ENCODE results near the gene YBX2.
A peak's percentile ranks its signal among the peaks of the same experiment; 100 is the strongest.

The YBX2 gene

DNA sequence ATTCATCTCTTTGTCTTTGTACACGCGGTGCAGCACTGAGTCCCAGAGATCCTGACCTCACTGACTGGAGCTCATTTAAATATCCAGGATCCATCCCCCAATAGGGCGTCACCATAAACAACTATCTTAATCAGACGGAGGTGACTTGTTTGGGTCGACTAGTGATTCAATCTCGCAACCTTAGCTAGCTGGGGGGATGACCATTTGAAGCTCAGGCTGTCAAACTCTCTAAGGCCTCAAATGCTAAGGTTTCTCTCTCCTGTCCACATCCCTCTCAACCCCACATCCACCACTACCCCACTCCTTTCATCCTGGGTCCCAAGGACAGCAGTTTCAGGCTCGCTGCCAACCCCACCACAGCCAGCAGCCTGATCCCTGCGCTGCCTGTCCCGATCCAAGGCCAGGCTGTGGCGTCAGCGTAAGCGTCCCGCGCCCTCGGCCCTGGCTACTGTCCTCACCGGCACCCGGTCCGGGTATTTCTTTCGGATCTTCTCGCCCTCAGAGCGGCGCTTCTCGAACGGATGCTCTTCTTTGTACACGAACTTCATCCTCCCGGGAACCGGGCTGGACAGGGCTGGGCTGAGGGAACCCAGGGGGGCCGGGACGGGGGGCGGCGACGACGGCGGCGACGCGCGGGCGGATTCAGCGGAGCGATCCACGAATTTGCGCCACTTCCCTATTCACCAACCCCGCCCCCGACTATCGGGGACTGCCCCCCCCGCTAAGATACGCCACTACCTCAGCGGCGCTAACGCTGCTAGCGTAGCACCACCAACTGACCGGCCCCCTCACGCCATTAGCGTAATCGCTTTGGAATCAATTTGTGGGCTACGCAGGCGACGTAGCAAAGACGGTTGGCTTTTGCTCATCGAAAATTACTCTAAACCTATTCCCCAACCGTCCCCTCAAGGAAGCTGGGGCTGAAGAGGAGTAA, 52.4 kb downstream of the YBX2 start, which contains the start of gene GABARAP:
TSS of gene GABARAP (minus strand) at position 667 of the 934 bp plus-strand sequence. CDS start at position 548, 119 bp downstream.
- DNase-seq (ENCODE audit: low read depth in 1 of 2, low spot score in 1 of 2), result peak; percentile 68 to 83
- peak within 1 kb of the TSS; percentile 96 for H3K27ac ChIP-seq (replicated peaks)
- H3K27me3 ChIP-seq (ENCODE audit: insufficient read depth, poor library complexity, severe bottlenecking), result no peaks in the 10 kb centered on the region
- peak within 1 kb of the TSS; percentile 71 for H3K4me3 ChIP-seq (replicated peaks; ENCODE audit: insufficient read depth, low read length)
- TF ChIP-seq POLR2AphosphoS5 (IDR thresholded peaks at IDR 0.05; ENCODE audit: low read depth), result no peak
- TF ChIP-seq, protein P1, sequence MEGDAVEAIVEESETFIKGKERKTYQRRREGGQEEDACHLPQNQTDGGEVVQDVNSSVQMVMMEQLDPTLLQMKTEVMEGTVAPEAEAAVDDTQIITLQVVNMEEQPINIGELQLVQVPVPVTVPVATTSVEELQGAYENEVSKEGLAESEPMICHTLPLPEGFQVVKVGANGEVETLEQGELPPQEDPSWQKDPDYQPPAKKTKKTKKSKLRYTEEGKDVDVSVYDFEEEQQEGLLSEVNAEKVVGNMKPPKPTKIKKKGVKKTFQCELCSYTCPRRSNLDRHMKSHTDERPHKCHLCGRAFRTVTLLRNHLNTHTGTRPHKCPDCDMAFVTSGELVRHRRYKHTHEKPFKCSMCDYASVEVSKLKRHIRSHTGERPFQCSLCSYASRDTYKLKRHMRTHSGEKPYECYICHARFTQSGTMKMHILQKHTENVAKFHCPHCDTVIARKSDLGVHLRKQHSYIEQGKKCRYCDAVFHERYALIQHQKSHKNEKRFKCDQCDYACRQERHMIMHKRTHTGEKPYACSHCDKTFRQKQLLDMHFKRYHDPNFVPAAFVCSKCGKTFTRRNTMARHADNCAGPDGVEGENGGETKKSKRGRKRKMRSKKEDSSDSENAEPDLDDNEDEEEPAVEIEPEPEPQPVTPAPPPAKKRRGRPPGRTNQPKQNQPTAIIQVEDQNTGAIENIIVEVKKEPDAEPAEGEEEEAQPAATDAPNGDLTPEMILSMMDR (IDR thresholded peaks at IDR 0.05; ENCODE audit: insufficient read depth, low read length), result no peak
- TF ChIP-seq SPI1 (IDR thresholded peaks at IDR 0.05; ENCODE audit: borderline replicate concordance, low read depth), result peak; percentile 75

DNA sequence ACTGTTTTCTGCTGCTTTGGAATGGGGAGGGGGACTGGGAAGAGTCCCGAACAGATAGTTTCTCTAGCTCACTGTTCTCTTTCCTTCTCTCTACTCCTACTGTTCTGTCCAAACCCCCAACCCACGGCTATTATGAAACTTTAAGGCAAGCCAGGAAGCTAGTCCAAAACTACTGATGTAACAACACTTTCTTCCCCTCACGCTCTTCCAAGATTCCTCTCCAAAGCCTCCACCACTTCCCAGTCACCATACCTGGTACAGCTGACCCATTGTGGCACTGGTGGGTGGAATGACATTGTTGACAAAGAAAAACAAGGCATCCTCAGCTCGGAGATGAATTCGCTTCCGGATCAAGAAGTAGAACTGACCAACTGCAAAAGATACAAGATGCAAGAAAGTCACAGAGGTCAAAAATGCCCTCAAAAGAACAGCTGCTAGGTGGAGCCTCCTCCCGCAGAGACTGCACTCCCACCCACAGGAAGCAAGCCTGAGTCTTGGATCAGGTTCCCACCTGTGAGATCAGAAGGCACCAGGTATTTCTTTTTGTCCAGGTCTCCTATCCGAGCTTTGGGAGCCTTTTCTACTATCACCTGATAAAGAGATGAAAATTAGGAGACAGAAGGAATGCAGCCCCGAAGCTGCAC, 53.2 kb downstream of the YBX2 start:
- no peak for DNase-seq (ENCODE audit: low read depth in 1 of 2, low spot score in 1 of 2)
- peak overlapping the region; percentile 96 for H3K27ac ChIP-seq (replicated peaks)
- TF ChIP-seq, protein P1 (IDR thresholded peaks at IDR 0.05; ENCODE audit: insufficient read depth, low read length), result no peak
- TF ChIP-seq POLR2AphosphoS5 (IDR thresholded peaks at IDR 0.05; ENCODE audit: low read depth) (no peak), GABPA (IDR thresholded peaks at IDR 0.05; ENCODE audit: low read depth) (no peak), SPI1 (IDR thresholded peaks at IDR 0.05; ENCODE audit: borderline replicate concordance, low read depth) (no peak)
- TF ChIP-seq, protein P2, sequence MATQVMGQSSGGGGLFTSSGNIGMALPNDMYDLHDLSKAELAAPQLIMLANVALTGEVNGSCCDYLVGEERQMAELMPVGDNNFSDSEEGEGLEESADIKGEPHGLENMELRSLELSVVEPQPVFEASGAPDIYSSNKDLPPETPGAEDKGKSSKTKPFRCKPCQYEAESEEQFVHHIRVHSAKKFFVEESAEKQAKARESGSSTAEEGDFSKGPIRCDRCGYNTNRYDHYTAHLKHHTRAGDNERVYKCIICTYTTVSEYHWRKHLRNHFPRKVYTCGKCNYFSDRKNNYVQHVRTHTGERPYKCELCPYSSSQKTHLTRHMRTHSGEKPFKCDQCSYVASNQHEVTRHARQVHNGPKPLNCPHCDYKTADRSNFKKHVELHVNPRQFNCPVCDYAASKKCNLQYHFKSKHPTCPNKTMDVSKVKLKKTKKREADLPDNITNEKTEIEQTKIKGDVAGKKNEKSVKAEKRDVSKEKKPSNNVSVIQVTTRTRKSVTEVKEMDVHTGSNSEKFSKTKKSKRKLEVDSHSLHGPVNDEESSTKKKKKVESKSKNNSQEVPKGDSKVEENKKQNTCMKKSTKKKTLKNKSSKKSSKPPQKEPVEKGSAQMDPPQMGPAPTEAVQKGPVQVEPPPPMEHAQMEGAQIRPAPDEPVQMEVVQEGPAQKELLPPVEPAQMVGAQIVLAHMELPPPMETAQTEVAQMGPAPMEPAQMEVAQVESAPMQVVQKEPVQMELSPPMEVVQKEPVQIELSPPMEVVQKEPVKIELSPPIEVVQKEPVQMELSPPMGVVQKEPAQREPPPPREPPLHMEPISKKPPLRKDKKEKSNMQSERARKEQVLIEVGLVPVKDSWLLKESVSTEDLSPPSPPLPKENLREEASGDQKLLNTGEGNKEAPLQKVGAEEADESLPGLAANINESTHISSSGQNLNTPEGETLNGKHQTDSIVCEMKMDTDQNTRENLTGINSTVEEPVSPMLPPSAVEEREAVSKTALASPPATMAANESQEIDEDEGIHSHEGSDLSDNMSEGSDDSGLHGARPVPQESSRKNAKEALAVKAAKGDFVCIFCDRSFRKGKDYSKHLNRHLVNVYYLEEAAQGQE (IDR thresholded peaks at IDR 0.05; ENCODE audit: insufficient replicate concordance, low read depth), result no peak
- peak overlapping the region; percentile 71 for H3K4me3 ChIP-seq (replicated peaks; ENCODE audit: insufficient read depth, low read length)
- no peaks in the 10 kb centered on the region for H3K27me3 ChIP-seq (ENCODE audit: insufficient read depth, poor library complexity, severe bottlenecking)

DNA sequence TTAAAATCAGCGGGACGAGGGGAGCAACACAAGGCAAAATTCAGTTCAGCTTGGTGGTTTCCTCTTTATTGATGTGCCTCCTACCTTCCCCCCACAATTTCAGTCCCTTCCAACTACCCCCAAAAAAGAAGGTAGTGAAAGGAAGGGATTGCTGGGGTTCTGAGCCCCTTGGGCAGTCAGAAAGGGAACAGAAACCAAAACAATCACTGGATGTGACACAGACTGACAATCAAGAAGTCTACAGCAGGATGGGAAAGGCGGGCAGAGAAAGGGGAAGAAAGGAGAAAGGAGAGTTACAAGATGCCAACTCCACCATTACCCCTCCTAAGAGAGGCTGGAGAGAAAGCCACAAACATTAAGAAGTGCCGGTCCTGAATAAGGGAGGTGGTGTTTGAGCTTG, 54.1 kb downstream of the YBX2 start:
- H3K27ac ChIP-seq (replicated peaks), result peak overlapping the region; percentile 96
- TF ChIP-seq GABPA (IDR thresholded peaks at IDR 0.05; ENCODE audit: low read depth), result no peak
- peak overlapping the region; percentile 71 for H3K4me3 ChIP-seq (replicated peaks; ENCODE audit: insufficient read depth, low read length)
- no peaks in the 10 kb centered on the region for H3K27me3 ChIP-seq (ENCODE audit: insufficient read depth, poor library complexity, severe bottlenecking)
- peak in 1 of 2 experiments; percentile 28 for DNase-seq (ENCODE audit: low read depth in 1 of 2, low spot score in 1 of 2)

DNA sequence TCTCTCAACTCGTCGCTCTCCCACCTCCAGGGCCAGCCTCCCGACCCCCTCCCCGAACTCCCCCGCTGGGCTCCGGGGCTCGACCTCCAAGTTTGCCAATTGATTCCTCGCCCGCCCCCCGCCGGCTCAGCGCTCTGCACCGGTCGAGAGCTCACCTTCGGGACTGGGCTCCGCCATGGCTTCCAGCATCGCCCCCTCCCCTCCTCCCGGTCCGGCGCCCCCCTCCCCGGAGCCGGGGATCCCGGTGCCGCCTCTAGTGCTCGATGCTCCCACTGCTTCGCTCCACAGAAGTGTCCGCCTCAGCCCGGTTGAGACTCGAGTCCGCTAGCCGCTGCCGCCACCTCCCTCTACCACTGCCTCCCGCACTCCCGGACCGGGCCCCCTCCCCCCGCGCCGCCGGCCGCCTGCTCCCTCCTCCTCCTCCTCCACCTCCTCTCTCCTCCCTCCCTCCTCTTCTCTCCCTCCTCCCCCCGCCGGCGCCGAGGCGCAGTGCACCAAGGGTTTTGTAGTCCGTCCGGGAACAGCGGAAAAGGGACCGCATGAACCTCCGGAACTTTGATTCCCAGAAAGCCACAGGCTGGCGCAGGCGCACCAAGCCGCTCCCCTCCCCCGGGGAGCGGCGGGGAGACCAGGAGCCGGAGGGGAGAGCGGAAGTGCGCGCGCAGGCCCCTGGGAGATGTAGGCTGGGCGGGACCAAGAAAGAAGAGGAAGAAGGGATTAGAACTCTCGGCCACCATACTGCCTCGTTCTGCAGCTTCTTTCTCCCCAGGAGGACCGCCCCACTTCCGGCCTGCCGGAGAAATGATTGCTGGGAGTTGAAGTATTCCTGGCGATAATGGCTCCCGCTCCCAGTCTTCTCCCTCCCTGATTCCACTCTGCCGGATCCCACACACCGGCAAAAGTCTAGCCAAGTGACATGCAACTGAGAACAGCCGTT, 55.1 kb downstream of the YBX2 start, which contains the start of gene PHF23:
TSS of gene PHF23 (minus strand) at position 367 of the 937 bp plus-strand sequence. CDS start at position 189, 178 bp downstream.
- peak; percentile 87 to 96 for DNase-seq (ENCODE audit: low read depth in 1 of 2, low spot score in 1 of 2)
- TF ChIP-seq SPI1 (IDR thresholded peaks at IDR 0.05; ENCODE audit: borderline replicate concordance, low read depth) (peak; percentile 73), POLR2AphosphoS5 (IDR thresholded peaks at IDR 0.05; ENCODE audit: low read depth) (0 out of 2 replicates have a peak, but pooled peaks have one; percentile 22), GABPA (IDR thresholded peaks at IDR 0.05; ENCODE audit: low read depth) (peak; percentile 86)
- TF ChIP-seq, protein P2 (IDR thresholded peaks at IDR 0.05; ENCODE audit: insufficient replicate concordance, low read depth), result no peak
- TF ChIP-seq, protein P1 (IDR thresholded peaks at IDR 0.05; ENCODE audit: insufficient read depth, low read length), result no peak
- Histone ChIP-seq H3K27me3 (ENCODE audit: insufficient read depth, poor library complexity, severe bottlenecking) (no peaks in the 10 kb centered on the region), H3K4me3 (replicated peaks; ENCODE audit: insufficient read depth, low read length) (peak within 1 kb of the TSS; percentile 63), H3K27ac (replicated peaks) (peak within 1 kb of the TSS; percentile 96)

Measured in HL-60 (cell line).